ENCODE data around the gene CEP83.

GRCh38 chr12:94374124-94374523, 85.5 kb downstream of the CEP83 start:
- TF ChIP-seq CTCF (IDR thresholded peaks at IDR 0.05) (no peak), POLR2AphosphoS5 (IDR thresholded peaks at IDR 0.05) (no peak)

All from prostate gland (tissue), 2 donors.